ENCODE results near the gene HLA-E. TPM values are rescaled to one million over a fixed set of nuclear protein-coding genes. Genes with fewer than 3 reads are reported as not detected.

Gene HLA-E
- total and polyA plus RNA-seq, 2 of the 13 experiments (the other 11 are each of a cell fraction or from before 2014, with no cell fraction given) = 45.2 to 90.4 TPM

GRCh38 chr6:30530014-30530413 is 40.7 kb downstream of the HLA-E start (continued):
- TF ChIP-seq ZNF276 (CRISPR knock-in tag; IDR thresholded peaks at IDR 0.05; ENCODE audit: low read depth) (no peak), ONECUT2 (CRISPR knock-in tag; IDR thresholded peaks at IDR 0.05) (no peak), CHD2 (IDR thresholded peaks at IDR 0.05; ENCODE audit: low read depth, low read length) (no peak), AGO1 (IDR thresholded peaks at IDR 0.05; ENCODE audit: low read depth, low read length, poor library complexity, severe bottlenecking) (no peak), BORCS8-MEF2B (CRISPR knock-in tag; IDR thresholded peaks at IDR 0.05) (no peak), ZXDC (CRISPR knock-in tag; IDR thresholded peaks at IDR 0.05) (no peak), MLLT10 (CRISPR knock-in tag; IDR thresholded peaks at IDR 0.05) (no peak), ZNF770 (CRISPR knock-in tag; IDR thresholded peaks at IDR 0.05) (no peak), ZNF644 (CRISPR knock-in tag; IDR thresholded peaks at IDR 0.05; ENCODE audit: low read depth) (0 out of 2 replicates have a peak, but pooled peaks have one; percentile 3), SIX4 (CRISPR knock-in tag; IDR thresholded peaks at IDR 0.05) (0 out of 2 replicates have a peak, but pooled peaks have one; percentile 38), ZBTB34 (CRISPR knock-in tag; IDR thresholded peaks at IDR 0.05) (no peak), RBAK (CRISPR knock-in tag; IDR thresholded peaks at IDR 0.05) (no peak), SNAPC2 (CRISPR knock-in tag; IDR thresholded peaks at IDR 0.05) (no peak), HNF4A (CRISPR knock-in tag; IDR thresholded peaks at IDR 0.05) (peak; percentile 12; the same call in 1 of the 2 replicates), FOXP1 (IDR thresholded peaks at IDR 0.05) (no peak), FOXP1 (CRISPR knock-in tag; IDR thresholded peaks at IDR 0.05) (0 out of 2 replicates have a peak, but pooled peaks have one; percentile 52), HNF1A (IDR thresholded peaks at IDR 0.05; ENCODE audit: low read depth) (no peak), HNF1A (CRISPR knock-in tag; IDR thresholded peaks at IDR 0.05; ENCODE audit: borderline replicate concordance) (no peak), ATF7 (IDR thresholded peaks at IDR 0.05) (no peak), ATF7 (CRISPR knock-in tag; IDR thresholded peaks at IDR 0.05) (no peak)
